Hepatocyte (in vitro differentiated cells): ENCODE measurements around the gene POU4F1. TPM values are rescaled to one million over a fixed set of nuclear protein-coding genes. Genes with fewer than 3 reads are reported as not detected.

ENCODE experiments used
- DNase-seq: peaks from one replicate; pipeline ENCODE4 v3.0.0-alpha.2; 2016; ENCODE audit warnings: low spot score
- H2AFZ ChIP-seq: fragments of 200-600 bp; sonication (generic); 2 replicates; pipeline ENCODE4 v1.6.0; 2016; ENCODE audit warnings: antibody characterized with exemption, mild to moderate bottlenecking
- H3K27ac ChIP-seq: fragments of 200-600 bp; sonication (generic); 2 replicates; pipeline ENCODE4 v1.5.1; 2016; ENCODE audit warnings: mild to moderate bottlenecking
- H3K27me3 ChIP-seq: fragments of 200-600 bp; sonication (generic); 2 replicates; pipeline ENCODE4 v1.6.1; 2016
- H3K36me3 ChIP-seq: fragments of 200-600 bp; sonication (generic); replicated peaks from 2 replicates; pipeline ENCODE4 v1.5.1; 2016; ENCODE audit warnings: low read depth; ENCODE audit not compliant: insufficient read depth
- H3K4me1 ChIP-seq: fragments of 200-600 bp; sonication (generic); 2 replicates; pipeline ENCODE4 v1.5.1; 2016; ENCODE audit warnings: mild to moderate bottlenecking, moderate library complexity; ENCODE audit not compliant: insufficient read depth
- H3K4me2 ChIP-seq: fragments of 200-600 bp; sonication (generic); 2 replicates; pipeline ENCODE4 v1.6.0; 2016
- H3K4me3 ChIP-seq: fragments of 200-600 bp; sonication (generic); 2 replicates; pipeline ENCODE4 v1.5.1; 2016; ENCODE audit warnings: mild to moderate bottlenecking
- H3K79me2 ChIP-seq: fragments of 200-600 bp; sonication (generic); 2 replicates; pipeline ENCODE4 v1.6.0; 2017; ENCODE audit warnings: mild to moderate bottlenecking
- H3K9me2 ChIP-seq: fragments of 200-600 bp; sonication (generic); replicated peaks from 2 replicates; pipeline ENCODE4 v1.6.0; 2017; ENCODE audit warnings: mild to moderate bottlenecking; ENCODE audit not compliant: insufficient read depth
- H3K9me3 ChIP-seq: fragments of 200-600 bp; sonication (generic); 2 replicates; pipeline ENCODE4 v1.5.1; 2016; ENCODE audit warnings: low read depth, mild to moderate bottlenecking
- H4K20me1 ChIP-seq: fragments of 200-600 bp; sonication (generic); 2 replicates; pipeline ENCODE4 v1.6.0; 2016; ENCODE audit warnings: mild to moderate bottlenecking; ENCODE audit not compliant: insufficient read depth, poor library complexity, severe bottlenecking
- CTCF ChIP-seq: fragments of 200-600 bp; sonication (generic); IDR thresholded peaks from 2 replicates; pipeline ENCODE4 v1.5.1; 2016; ENCODE audit warnings: antibody characterized with exemption, mild to moderate bottlenecking; ENCODE audit not compliant: poor library complexity
- EZH2 ChIP-seq: fragments of 200-600 bp; sonication (generic); IDR thresholded peaks from 2 replicates; pipeline ENCODE4 v1.6.1; 2016; ENCODE audit warnings: antibody characterized with exemption, mild to moderate bottlenecking, borderline replicate concordance
- EZH2phosphoT487 ChIP-seq: fragments of 200-600 bp; sonication (generic); IDR thresholded peaks from one replicate; pipeline ENCODE4 v1.6.1; 2018; ENCODE audit warnings: antibody characterized with exemption, mild to moderate bottlenecking, low read depth, moderate library complexity; ENCODE audit not compliant: unreplicated experiment, severe bottlenecking
- WGBS: methylation state at CpG from one replicate; pipeline ENCODE4 v1.1.6; 2016; ENCODE audit warnings: low lambda C conversion rate; ENCODE audit errors: missing lambda C conversion rate; 5-methylcytosine and 5-hydroxymethylcytosine counted together
- polyA plus RNA-seq: library from polyadenylated mRNA; unstranded; fragments of >200 nt; fragmentation: Nextera tagmentation; extraction: Ambion mirVana; gene quantifications from 2 replicates; pipeline ENCODE4 v1.2.1, GENCODE V29; 2016
- total RNA-seq: library from RNA; depleted of rRNA; stranded (reverse); fragments of >200 nt; gene quantifications from 2 replicates; pipeline ENCODE4 v1.2.3, GENCODE V29; 2014

POU4F1 gene
- total and polyA plus RNA-seq, 2 experiments from 2014 or later: 0.16 to 0.17 TPM

GRCh38 chr13:78596736-78597601, 6.4 kb downstream of the POU4F1 start:
- Histone ChIP-seq H3K27ac (no peak overlapping the region), H3K27me3 (peaks cover 97% of the 10 kb centered on the region), H2AFZ (peak overlapping the region; percentile 42), H4K20me1 (no peaks in the 10 kb centered on the region), H3K9me3 (no peaks in the 10 kb centered on the region), H3K4me1 (peaks cover 23% of the 10 kb centered on the region), H3K4me3 (no peak overlapping the region), H3K79me2 (no peaks in the 10 kb centered on the region), H3K9me2 (no peaks in the 10 kb centered on the region), H3K36me3 (no peaks in the 10 kb centered on the region), H3K4me2 (peak overlapping the region; percentile 89)
- TF ChIP-seq EZH2: peak; percentile 95
- TF ChIP-seq EZH2phosphoT487: peak; percentile 57
- no peak for TF ChIP-seq CTCF
- DNase-seq: no peak
- 4% methylated on average over 50 of the region's 50 CpGs for WGBS

GRCh38 chr13:78596399-78596735, 7.0 kb downstream of the POU4F1 start:
- H3K4me2 ChIP-seq: peak overlapping the region; percentile 89

GRCh38 chr13:78595495-78596398, 7.6 kb downstream of the POU4F1 start:
- no peak overlapping the region for H3K27ac ChIP-seq
- H3K79me2 ChIP-seq: no peaks in the 10 kb centered on the region
- WGBS: 2% methylated on average over 63 of the region's 65 CpGs
- H3K36me3 ChIP-seq: no peaks in the 10 kb centered on the region
- H3K27me3 ChIP-seq: peaks cover 100% of the 10 kb centered on the region
- no peaks in the 10 kb centered on the region for H4K20me1 ChIP-seq
- no peaks in the 10 kb centered on the region for H3K9me3 ChIP-seq
- H3K4me2 ChIP-seq: peak overlapping the region; percentile 89
- peak; percentile 45 for DNase-seq
- TF ChIP-seq CTCF (no peak), EZH2phosphoT487 (peak; percentile 61), EZH2 (peak; percentile 65)
- no peak overlapping the region for H3K4me3 ChIP-seq
- peak overlapping the region; percentile 42 for H2AFZ ChIP-seq
- peaks cover 17% of the 10 kb centered on the region for H3K4me1 ChIP-seq
- no peaks in the 10 kb centered on the region for H3K9me2 ChIP-seq

More at GRCh38 chr13:78596399-78596735, 7.0 kb downstream of the POU4F1 start:
- H3K36me3 ChIP-seq: no peaks in the 10 kb centered on the region
- H3K4me3 ChIP-seq: no peak overlapping the region
- H3K27ac ChIP-seq: no peak overlapping the region
- no peak for TF ChIP-seq CTCF
- TF ChIP-seq EZH2phosphoT487: peak; percentile 3
- no peaks in the 10 kb centered on the region for H4K20me1 ChIP-seq
- H2AFZ ChIP-seq: peak overlapping the region; percentile 42
- peaks cover 20% of the 10 kb centered on the region for H3K4me1 ChIP-seq
- H3K9me2 ChIP-seq: no peaks in the 10 kb centered on the region
- WGBS: 2% methylated on average over 22 of the region's 22 CpGs
- DNase-seq: no peak
- H3K9me3 ChIP-seq: no peaks in the 10 kb centered on the region
- H3K27me3 ChIP-seq: peaks cover 100% of the 10 kb centered on the region
- no peaks in the 10 kb centered on the region for H3K79me2 ChIP-seq
